SU-DHL-6 (cell line): Measurements from ENCODE around the gene LIX1.

Source experiments
- H2AFZ ChIP-seq: fragments of 200-600 bp; sonication (generic); 2 replicates; pipeline ENCODE4 v1.6.1; 2014; ENCODE audit warnings: low read depth, mild to moderate bottlenecking, moderate library complexity, mixed read lengths, antibody characterized with exemption, low read length; ENCODE audit not compliant: severe bottlenecking
- H3F3A ChIP-seq: fragments of 200-600 bp; shearing (Covaris generic); 2 replicates; pipeline ENCODE4 v1.6.0; 2016; ENCODE audit warnings: antibody characterized with exemption, mild to moderate bottlenecking; ENCODE audit not compliant: insufficient read depth
- H3K27ac ChIP-seq: fragments of 200-600 bp; sonication (generic); 2 replicates; pipeline ENCODE4 v1.5.1; 2016; ENCODE audit warnings: low read depth, mild to moderate bottlenecking, low read length, moderate library complexity, mixed read lengths
- H3K27me3 ChIP-seq: fragments of 200-600 bp; sonication (generic), shearing (Covaris generic); 2 replicates; pipeline ENCODE4 v1.6.0; 2014; ENCODE audit warnings: mild to moderate bottlenecking, low read length
- H3K36me3 ChIP-seq: fragments of 200-600 bp; sonication (generic); 2 replicates; pipeline ENCODE4 v1.6.1; 2014; ENCODE audit warnings: mild to moderate bottlenecking, low read length, mixed read lengths
- H3K4me2 ChIP-seq: fragments of 300-600, 200-600 bp; shearing (Covaris generic), sonication (generic); 2 replicates; pipeline ENCODE4 v1.6.0; 2014; ENCODE audit warnings: low read length, low read depth, mild to moderate bottlenecking; ENCODE audit not compliant: poor library complexity, severe bottlenecking
- H3K4me3 ChIP-seq: fragments of 200-600 bp; sonication (generic); 2 replicates; pipeline ENCODE4 v1.5.1; 2014; ENCODE audit warnings: antibody characterized with exemption, low read length, mild to moderate bottlenecking, mixed read lengths; ENCODE audit not compliant: insufficient read depth, poor library complexity, severe bottlenecking
- H3K79me2 ChIP-seq: fragments of 200-600 bp; sonication (generic); 2 replicates; pipeline ENCODE4 v1.6.1; 2014; ENCODE audit warnings: mild to moderate bottlenecking, low read length, moderate library complexity; ENCODE audit not compliant: insufficient read depth
- H3K9ac ChIP-seq: fragments of 200-600 bp; sonication (generic); 2 replicates; pipeline ENCODE4 v1.7.0; 2014; ENCODE audit warnings: mild to moderate bottlenecking, low read length
- H3K9me2 ChIP-seq: fragments of 200-600 bp; sonication (generic); replicated peaks from 2 replicates; pipeline ENCODE4 v1.6.1; 2014; ENCODE audit warnings: low read length; ENCODE audit not compliant: insufficient read depth
- H3K9me3 ChIP-seq: fragments of 200-600 bp; sonication (generic); 2 replicates; pipeline ENCODE4 v1.6.1; 2014; ENCODE audit warnings: low read length, mixed read lengths; ENCODE audit not compliant: insufficient read depth
- H4K20me1 ChIP-seq: fragments of 200-600 bp; sonication (generic); 2 replicates; pipeline ENCODE4 v1.6.1; 2014; ENCODE audit warnings: low read depth, mild to moderate bottlenecking, antibody characterized with exemption, low read length, moderate library complexity, mixed read lengths
- EZH2phosphoT487 ChIP-seq: fragments of 200-600 bp; sonication (generic), shearing (Covaris generic); conservative IDR thresholded peaks from 2 replicates; pipeline ENCODE4 v1.6.1; 2018; ENCODE audit warnings: mild to moderate bottlenecking, antibody characterized with exemption, low read length, moderate library complexity, mixed read lengths
- TF ChIP-seq, protein P1 (sequence below): fragments of 200-600 bp; sonication (generic); IDR thresholded peaks from one replicate; pipeline ENCODE4 v1.5.1; 2017; ENCODE audit warnings: antibody characterized with exemption, mild to moderate bottlenecking, low read length, moderate library complexity; ENCODE audit not compliant: insufficient read depth, poor library complexity, severe bottlenecking

Gene LIX1

DNA sequence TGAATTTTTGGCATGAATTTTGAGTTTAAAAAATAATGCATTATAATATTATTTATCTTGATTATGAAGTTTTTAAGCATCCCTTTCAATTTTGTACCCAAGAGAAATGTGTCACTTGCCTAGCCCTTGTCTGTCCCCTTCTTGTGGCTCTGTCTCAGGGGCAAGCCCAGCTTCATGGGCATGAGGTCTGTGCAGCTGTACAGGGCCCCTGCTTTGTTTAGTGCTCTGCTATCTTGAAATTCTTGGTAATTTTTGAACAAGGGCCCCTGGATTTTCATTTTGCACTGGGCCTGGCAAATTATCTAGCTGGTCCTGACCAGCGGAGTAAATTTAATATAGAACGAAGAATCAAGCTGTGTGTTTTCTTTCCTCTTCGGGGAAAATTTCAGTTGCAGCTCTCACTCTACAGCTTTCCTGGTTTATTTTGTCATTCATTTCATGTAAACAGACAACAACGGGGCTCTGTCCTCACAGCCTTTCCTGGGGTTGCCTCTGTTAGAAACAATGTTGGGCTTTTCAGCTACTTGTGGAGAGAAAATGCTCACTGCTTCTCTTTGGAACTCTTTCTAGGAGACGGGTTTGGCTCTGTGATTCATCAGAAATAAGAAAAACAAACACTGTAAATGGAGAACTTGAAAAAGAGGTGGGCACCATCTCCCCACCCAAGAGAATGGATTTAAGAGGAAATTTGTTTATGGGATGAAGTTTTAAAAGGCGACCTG, 41.1 kb downstream of the LIX1 start:
- H3F3A ChIP-seq = no peaks in the 10 kb centered on the region

DNA sequence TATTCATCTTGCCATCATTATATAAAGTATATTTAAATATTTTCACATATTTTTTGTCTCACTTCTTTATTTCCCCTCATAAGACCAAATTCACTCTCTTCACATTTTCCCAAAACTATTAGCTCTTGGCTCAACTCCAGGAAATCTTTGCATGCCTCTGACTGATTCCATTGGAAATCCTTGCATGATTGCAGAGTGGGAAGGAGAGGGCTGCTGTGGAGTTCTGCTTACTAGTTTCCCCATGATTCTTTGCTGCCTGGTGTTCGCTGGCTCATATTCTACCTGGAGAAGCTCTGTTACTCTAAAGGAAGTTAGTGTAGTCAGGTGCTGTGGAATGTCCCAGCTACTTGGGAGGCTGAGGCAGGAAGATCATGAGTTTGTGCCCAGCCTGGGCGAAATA, 41.9 kb downstream of the LIX1 start:
- Histone ChIP-seq H3K4me3 (no peak overlapping the region), H3K9me3 (no peaks in the 10 kb centered on the region), H4K20me1 (no peaks in the 10 kb centered on the region), H3K79me2 (no peaks in the 10 kb centered on the region), H3K27me3 (no peaks in the 10 kb centered on the region), H3K4me2 (no peak overlapping the region), H2AFZ (no peak overlapping the region), H3F3A (no peaks in the 10 kb centered on the region), H3K9me2 (no peaks in the 10 kb centered on the region), H3K9ac (no peak overlapping the region), H3K27ac (no peak overlapping the region), H3K36me3 (no peaks in the 10 kb centered on the region)
- TF ChIP-seq EZH2phosphoT487 = no peak
- TF ChIP-seq, protein P1, sequence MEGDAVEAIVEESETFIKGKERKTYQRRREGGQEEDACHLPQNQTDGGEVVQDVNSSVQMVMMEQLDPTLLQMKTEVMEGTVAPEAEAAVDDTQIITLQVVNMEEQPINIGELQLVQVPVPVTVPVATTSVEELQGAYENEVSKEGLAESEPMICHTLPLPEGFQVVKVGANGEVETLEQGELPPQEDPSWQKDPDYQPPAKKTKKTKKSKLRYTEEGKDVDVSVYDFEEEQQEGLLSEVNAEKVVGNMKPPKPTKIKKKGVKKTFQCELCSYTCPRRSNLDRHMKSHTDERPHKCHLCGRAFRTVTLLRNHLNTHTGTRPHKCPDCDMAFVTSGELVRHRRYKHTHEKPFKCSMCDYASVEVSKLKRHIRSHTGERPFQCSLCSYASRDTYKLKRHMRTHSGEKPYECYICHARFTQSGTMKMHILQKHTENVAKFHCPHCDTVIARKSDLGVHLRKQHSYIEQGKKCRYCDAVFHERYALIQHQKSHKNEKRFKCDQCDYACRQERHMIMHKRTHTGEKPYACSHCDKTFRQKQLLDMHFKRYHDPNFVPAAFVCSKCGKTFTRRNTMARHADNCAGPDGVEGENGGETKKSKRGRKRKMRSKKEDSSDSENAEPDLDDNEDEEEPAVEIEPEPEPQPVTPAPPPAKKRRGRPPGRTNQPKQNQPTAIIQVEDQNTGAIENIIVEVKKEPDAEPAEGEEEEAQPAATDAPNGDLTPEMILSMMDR = no peak

More for the DNA sequence above, 41.1 kb downstream of the LIX1 start:
- H3K27ac ChIP-seq = no peak overlapping the region
- no peaks in the 10 kb centered on the region for H3K79me2 ChIP-seq
- no peaks in the 10 kb centered on the region for H3K9me3 ChIP-seq
- H3K4me3 ChIP-seq = no peak overlapping the region
- no peaks in the 10 kb centered on the region for H3K9me2 ChIP-seq
- no peaks in the 10 kb centered on the region for H4K20me1 ChIP-seq
- H3K9ac ChIP-seq = no peak overlapping the region
- no peak overlapping the region for H2AFZ ChIP-seq
- no peaks in the 10 kb centered on the region for H3K27me3 ChIP-seq
- TF ChIP-seq EZH2phosphoT487 = no peak
- TF ChIP-seq, protein P1 = no peak
- no peaks in the 10 kb centered on the region for H3K36me3 ChIP-seq
- H3K4me2 ChIP-seq = no peak overlapping the region

DNA sequence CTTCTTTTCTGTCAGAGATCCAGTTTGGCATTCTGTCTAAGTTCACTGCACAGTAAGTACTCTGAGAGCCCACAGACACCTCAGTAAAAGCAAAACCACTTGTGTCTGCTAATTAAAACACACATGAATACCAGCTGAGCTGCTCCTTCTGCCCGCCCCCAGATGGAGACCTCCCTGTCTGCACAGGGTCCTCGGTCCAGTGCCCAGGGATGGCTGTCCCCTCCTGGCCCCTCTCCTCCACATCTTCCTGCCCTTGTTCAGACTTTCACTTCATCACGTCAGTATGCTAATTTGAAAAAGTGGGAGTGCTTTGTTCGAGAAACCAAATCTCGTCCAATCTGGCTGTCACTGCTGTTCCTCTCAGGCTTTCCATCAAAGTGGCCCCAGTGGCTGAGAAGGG, 43.5 kb downstream of the LIX1 start:
- Histone ChIP-seq H2AFZ (no peak overlapping the region), H3K9me3 (no peaks in the 10 kb centered on the region)

More for the DNA sequence above, 43.5 kb downstream of the LIX1 start:
- H3K27me3 ChIP-seq = no peaks in the 10 kb centered on the region
- H3K79me2 ChIP-seq = no peaks in the 10 kb centered on the region
- H3K4me2 ChIP-seq = no peak overlapping the region
- no peaks in the 10 kb centered on the region for H3K9me2 ChIP-seq
- no peaks in the 10 kb centered on the region for H3K36me3 ChIP-seq
- TF ChIP-seq, protein P1 = no peak
- no peak for TF ChIP-seq EZH2phosphoT487
- no peaks in the 10 kb centered on the region for H3F3A ChIP-seq
- H3K9ac ChIP-seq = no peak overlapping the region
- no peak overlapping the region for H3K27ac ChIP-seq
- H3K4me3 ChIP-seq = no peak overlapping the region
- H4K20me1 ChIP-seq = no peaks in the 10 kb centered on the region
